Measurements from ENCODE around the gene CASKIN2. TPM values are rescaled to one million over a fixed set of nuclear protein-coding genes. Genes with fewer than 3 reads are reported as not detected.

Gene CASKIN2
- total RNA-seq, 1 donor, result 9.5 TPM

- no peak overlapping the region for H3K4me3 ChIP-seq (ENCODE audit: low read depth, low read length)
- no peak for TF ChIP-seq CTCF (IDR thresholded peaks at IDR 0.05; ENCODE audit: insufficient read depth, low read depth, low read length)
- no peak for DNase-seq (ENCODE audit: low read depth)
Observed at GRCh38 chr17:75498039-75498725, 17.2 kb downstream of the CASKIN2 start.

GRCh38 chr17:75496005-75496404 lies 19.3 kb downstream of the CASKIN2 start:
- no peak for DNase-seq (ENCODE audit: low read depth)
- no peak overlapping the region for H3K4me3 ChIP-seq (ENCODE audit: low read depth, low read length)
- TF ChIP-seq CTCF (IDR thresholded peaks at IDR 0.05; ENCODE audit: insufficient read depth, low read depth, low read length), result no peak

- DNase-seq (ENCODE audit: low read depth), result no peak
- no peak overlapping the region for H3K4me3 ChIP-seq (ENCODE audit: low read depth, low read length)
- TF ChIP-seq CTCF (IDR thresholded peaks at IDR 0.05; ENCODE audit: insufficient read depth, low read depth, low read length), result no peak
Observed at GRCh38 chr17:75494326-75494877, 20.9 kb downstream of the CASKIN2 start.

GRCh38 chr17:75493476-75494129 lies 21.7 kb downstream of the CASKIN2 start:
- TF ChIP-seq CTCF (IDR thresholded peaks at IDR 0.05; ENCODE audit: insufficient read depth, low read depth, low read length), result no peak
- no peak overlapping the region for H3K4me3 ChIP-seq (ENCODE audit: low read depth, low read length)
- DNase-seq (ENCODE audit: low read depth), result no peak

GRCh38 chr17:75492555-75493168 lies 22.7 kb downstream of the CASKIN2 start:
- no peak for TF ChIP-seq CTCF (IDR thresholded peaks at IDR 0.05; ENCODE audit: insufficient read depth, low read depth, low read length)
- H3K4me3 ChIP-seq (ENCODE audit: low read depth, low read length), result no peak overlapping the region
- DNase-seq (ENCODE audit: low read depth), result no peak

GRCh38 chr17:75491680-75492079 lies 23.7 kb downstream of the CASKIN2 start:
- no peak overlapping the region for H3K4me3 ChIP-seq (ENCODE audit: low read depth, low read length)
- no peak for TF ChIP-seq CTCF (IDR thresholded peaks at IDR 0.05; ENCODE audit: insufficient read depth, low read depth, low read length)
- no peak for DNase-seq (ENCODE audit: low read depth)
